Neuronal stem cell (in vitro differentiated cells): ENCODE results near the gene AFF3.
A peak's percentile ranks its signal among the peaks of the same experiment; 100 is the strongest.

ENCODE experiments used
- DNase-seq: peaks from one replicate; pipeline ENCODE4 v3.0.0-alpha.2; 2013; ENCODE audit warnings: low spot score
- H2AFZ ChIP-seq: one replicate; pipeline ENCODE4 v1.6.1; 2013; ENCODE audit warnings: mild to moderate bottlenecking, low read length, inconsistent platforms
- H2AK5ac ChIP-seq: 2 replicates; pipeline ENCODE4 v1.6.1; 2013; ENCODE audit warnings: low read depth, mild to moderate bottlenecking, inconsistent platforms, low read length, moderate library complexity, mixed read lengths
- H2BK120ac ChIP-seq: 2 replicates; pipeline ENCODE4 v1.6.1; 2013; ENCODE audit warnings: low read depth, mild to moderate bottlenecking, inconsistent platforms, low read length, moderate library complexity, mixed read lengths
- H2BK12ac ChIP-seq: one replicate; pipeline ENCODE4 v1.6.1; 2013; ENCODE audit warnings: low read length, inconsistent platforms
- H2BK15ac ChIP-seq: 2 replicates; pipeline ENCODE4 v1.6.1; 2013; ENCODE audit warnings: mild to moderate bottlenecking, low read length, inconsistent platforms, mixed read lengths
- H2BK5ac ChIP-seq: one replicate; pipeline ENCODE4 v1.6.1; 2013; ENCODE audit warnings: inconsistent platforms, mild to moderate bottlenecking, low read length, moderate library complexity
- H3K14ac ChIP-seq: one replicate; pipeline ENCODE4 v1.6.1; 2013; ENCODE audit warnings: low read length, inconsistent platforms
- H3K18ac ChIP-seq: 2 replicates; pipeline ENCODE4 v1.6.1; 2013; ENCODE audit warnings: low read length, inconsistent platforms
- H3K23ac ChIP-seq: 2 replicates; pipeline ENCODE4 v1.6.1; 2013; ENCODE audit warnings: low read depth, mild to moderate bottlenecking, mixed read lengths, low read length, inconsistent platforms; ENCODE audit not compliant: poor library complexity
- H3K27ac ChIP-seq: replicated peaks from 3 replicates; pipeline ENCODE4 v1.5.1; 2013; ENCODE audit warnings: low read length, inconsistent platforms
- H3K27me3 ChIP-seq, 3 experiments: 2 replicates each; pipeline ENCODE4 v1.6.1; 2013; ENCODE audit warnings: low read length in 3 of 3, mild to moderate bottlenecking in 2 of 3, inconsistent platforms in 1 of 3, low read depth in 1 of 3, mixed read lengths in 1 of 3, moderate library complexity in 1 of 3; ENCODE audit not compliant: control insufficient read depth in 3 of 3, insufficient read depth in 3 of 3
- H3K36me3 ChIP-seq, 2 donors: replicated peaks in 1 of 2; 2 replicates each; pipeline ENCODE4 v1.6.1; 2013; ENCODE audit warnings: low read length in 2 of 2; ENCODE audit not compliant: control insufficient read depth in 2 of 2, insufficient read depth in 2 of 2
- H3K4ac ChIP-seq: 2 replicates; pipeline ENCODE4 v1.6.1; 2013; ENCODE audit warnings: inconsistent platforms, mild to moderate bottlenecking, low read length, moderate library complexity
- H3K4me1 ChIP-seq, 2 donors: 1 replicate in 1 of 2; 2 replicates in 1 of 2; pipeline ENCODE4 v1.6.1; 2013; ENCODE audit warnings: low read length in 2 of 2, low read depth in 1 of 2; ENCODE audit not compliant: control insufficient read depth in 2 of 2, insufficient read depth in 1 of 2
- H3K4me2 ChIP-seq: one replicate; pipeline ENCODE4 v1.6.1; 2013; ENCODE audit warnings: mild to moderate bottlenecking, low read length, inconsistent platforms; ENCODE audit not compliant: insufficient read depth, poor library complexity, severe bottlenecking
- H3K4me3 ChIP-seq, 2 donors: 2 replicates each; pipeline ENCODE4 v1.5.1; 2013; ENCODE audit warnings: low read length in 2 of 2, mild to moderate bottlenecking in 2 of 2, inconsistent platforms in 1 of 2, moderate library complexity in 1 of 2
- H3K79me1 ChIP-seq: one replicate; pipeline ENCODE4 v1.6.1; 2013; ENCODE audit warnings: low read depth, mild to moderate bottlenecking, inconsistent platforms, low read length, moderate library complexity
- H3K9ac ChIP-seq: one replicate; pipeline ENCODE4 v1.6.1; 2013; ENCODE audit warnings: mild to moderate bottlenecking, low read depth, low read length, inconsistent platforms; ENCODE audit not compliant: poor library complexity
- H3K9me3 ChIP-seq, 2 donors: replicated peaks in 1 of 2; 2 replicates each; pipeline versions ENCODE3 to v1.6.1; 2013; ENCODE audit warnings: low read length in 2 of 2, mild to moderate bottlenecking in 2 of 2, inconsistent platforms in 1 of 2, low read depth in 1 of 2, mixed read lengths in 1 of 2, moderate library complexity in 1 of 2; ENCODE audit not compliant: control insufficient read depth in 2 of 2, insufficient read depth in 1 of 2
- H4K8ac ChIP-seq: one replicate; pipeline ENCODE4 v1.6.1; 2013; ENCODE audit warnings: low read depth, mild to moderate bottlenecking, inconsistent platforms, low read length, moderate library complexity
- H4K91ac ChIP-seq: one replicate; pipeline ENCODE4 v1.6.1; 2013; ENCODE audit warnings: low read length, low read depth, mild to moderate bottlenecking, inconsistent platforms; ENCODE audit not compliant: poor library complexity
- WGBS, 2 donors: extraction: QIAGEN DNeasy Blood & Tissue Kit; methylation state at CpG; one replicate each; pipeline ENCODE4 v1.1.7; 2013; ENCODE audit warnings: missing lambda C conversion rate in 2 of 2, mixed read lengths in 1 of 2; ENCODE audit not compliant: insufficient read length in 2 of 2, insufficient replicate concordance in 1 of 2; ENCODE audit errors: extremely low coverage in 2 of 2; 5-methylcytosine and 5-hydroxymethylcytosine counted together

AFF3 gene

DNA sequence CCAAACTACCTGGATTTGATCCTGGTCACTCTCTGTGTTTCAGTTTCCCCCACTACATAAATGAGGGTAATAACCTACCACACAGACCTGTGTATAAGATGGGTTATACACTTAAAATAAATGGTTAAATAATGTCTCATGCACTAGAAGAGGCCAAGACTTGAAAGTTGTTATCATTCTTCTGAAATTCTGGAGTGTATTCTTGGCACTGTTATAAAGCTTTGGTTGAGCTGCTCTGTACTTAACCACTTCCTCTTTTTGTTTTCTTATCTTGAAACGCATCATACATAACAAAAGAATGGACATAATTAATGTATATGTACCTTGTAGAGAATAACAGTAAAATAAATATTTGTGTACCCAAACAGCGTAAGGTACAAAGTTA, 281.0 kb downstream of the AFF3 start:
- Histone ChIP-seq H3K36me3 (no peaks in the 10 kb centered on the region), H2BK15ac (no peak overlapping the region), H3K4me3 (no peak overlapping the region), H3K14ac (no peak overlapping the region), H2AFZ (no peak overlapping the region), H3K27me3 (no peaks in the 10 kb centered on the region), H3K18ac (no peak overlapping the region), H3K4ac (no peak overlapping the region), H4K91ac (no peak overlapping the region), H2BK120ac (no peak overlapping the region), H2BK5ac (no peak overlapping the region), H3K79me1 (no peaks in the 10 kb centered on the region), H4K8ac (no peak overlapping the region), H3K9me3 (peaks cover 0 to 2% of the 10 kb centered on the region in 2 donors), H3K9ac (no peak overlapping the region), H2BK12ac (no peak overlapping the region), H3K4me1 (no peaks in the 10 kb centered on the region), H3K23ac (no peak overlapping the region), H3K27ac (no peak overlapping the region), H2AK5ac (no peak overlapping the region), H3K4me2 (no peak overlapping the region)
- no CpG with 5 or more reads among the region's 2 CpGs for WGBS, 2 donors
- no peak for DNase-seq

DNA sequence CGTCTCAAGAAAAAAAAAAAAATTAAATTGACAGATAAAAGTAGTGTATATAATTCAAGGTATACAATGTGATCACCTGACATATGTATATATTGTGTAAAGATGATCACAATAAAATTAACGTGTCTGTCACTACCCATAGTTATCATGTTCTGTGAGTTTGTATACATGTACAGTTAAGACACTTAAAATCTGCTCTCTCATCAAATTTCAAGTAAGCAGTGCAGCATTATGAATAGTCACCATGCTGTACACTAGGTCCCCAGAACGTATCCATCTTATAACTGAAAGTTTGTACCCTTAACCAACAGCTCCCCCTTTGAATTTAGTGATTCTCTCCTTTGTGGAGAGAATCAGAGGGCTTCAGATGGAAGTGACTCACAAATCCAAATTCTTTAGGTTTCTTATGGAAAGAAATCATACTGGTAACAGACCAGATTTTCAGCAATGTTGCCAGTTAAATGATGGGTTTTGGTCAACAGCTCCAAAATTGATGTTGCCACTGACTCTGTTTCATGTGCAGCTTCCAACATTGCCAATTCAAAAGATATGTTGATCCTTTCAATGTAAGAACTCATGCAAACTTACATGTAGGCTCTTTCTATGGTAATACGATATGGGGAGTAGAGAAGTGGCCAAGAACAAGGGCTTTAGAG, 281.5 kb downstream of the AFF3 start:
- no peak overlapping the region for H3K9ac ChIP-seq
- no peak overlapping the region for H3K4ac ChIP-seq
- H3K4me1 ChIP-seq: no peaks in the 10 kb centered on the region
- no peaks in the 10 kb centered on the region for H3K36me3 ChIP-seq
- WGBS, 2 donors: no CpG with 5 or more reads among the region's 4 CpGs
- no peak overlapping the region for H3K4me2 ChIP-seq
- H2BK120ac ChIP-seq: no peak overlapping the region
- no peak overlapping the region for H2AK5ac ChIP-seq
- no peak overlapping the region for H2BK15ac ChIP-seq
- H2AFZ ChIP-seq: no peak overlapping the region
- H3K9me3 ChIP-seq: no peaks in the 10 kb centered on the region
- no peak overlapping the region for H3K27ac ChIP-seq
- no peak overlapping the region for H3K14ac ChIP-seq
- H3K23ac ChIP-seq: no peak overlapping the region
- no peak overlapping the region for H4K8ac ChIP-seq
- no peak overlapping the region for H2BK5ac ChIP-seq
- H3K18ac ChIP-seq: no peak overlapping the region
- H3K79me1 ChIP-seq: no peaks in the 10 kb centered on the region
- no peak overlapping the region for H4K91ac ChIP-seq
- H3K4me3 ChIP-seq: no peak overlapping the region
- H2BK12ac ChIP-seq: no peak overlapping the region
- no peaks in the 10 kb centered on the region for H3K27me3 ChIP-seq
- no peak for DNase-seq

DNA sequence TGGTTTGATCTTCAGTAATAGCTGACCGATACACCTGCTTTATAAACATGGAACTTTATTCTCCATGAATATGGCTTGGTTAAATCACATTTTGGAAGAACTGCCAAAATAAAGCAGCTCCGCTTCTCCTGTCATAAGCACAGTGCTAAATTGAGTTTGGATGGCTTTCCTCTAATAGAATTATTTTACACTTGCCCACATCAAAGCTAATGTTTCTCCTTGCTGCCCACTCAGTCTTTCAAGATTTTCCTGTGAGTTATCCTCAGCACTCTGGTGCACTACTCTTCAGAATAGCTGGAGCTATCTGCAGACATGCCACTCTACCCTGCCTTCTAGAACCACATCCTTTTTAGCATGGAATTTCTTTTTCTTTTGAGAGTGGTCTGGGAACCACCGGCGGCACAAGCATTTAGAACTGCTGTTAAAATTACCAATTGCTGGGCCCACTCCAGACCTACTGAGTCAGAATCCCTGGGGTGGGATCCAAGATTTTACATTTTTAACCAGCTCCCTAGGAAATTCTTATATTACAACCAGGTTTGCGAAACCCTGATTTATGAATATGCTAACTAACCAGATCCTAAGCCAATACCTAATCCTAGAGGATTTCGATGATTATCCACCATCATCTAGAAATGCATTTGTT, 283.3 kb downstream of the AFF3 start:
- H2BK12ac ChIP-seq: no peak overlapping the region
- H2BK5ac ChIP-seq: no peak overlapping the region
- H3K36me3 ChIP-seq: no peaks in the 10 kb centered on the region
- no peaks in the 10 kb centered on the region for H3K4me1 ChIP-seq
- no peak overlapping the region for H3K4me3 ChIP-seq
- H3K27ac ChIP-seq: no peak overlapping the region
- H3K4me2 ChIP-seq: no peak overlapping the region
- H2AFZ ChIP-seq: no peak overlapping the region
- no peaks in the 10 kb centered on the region for H3K27me3 ChIP-seq
- H3K14ac ChIP-seq: no peak overlapping the region
- WGBS, 2 donors: no CpG with 5 or more reads among the region's 6 CpGs
- no peak overlapping the region for H4K91ac ChIP-seq
- H3K18ac ChIP-seq: no peak overlapping the region
- no peaks in the 10 kb centered on the region for H3K79me1 ChIP-seq
- DNase-seq: no peak
- no peak overlapping the region for H3K23ac ChIP-seq
- H3K4ac ChIP-seq: no peak overlapping the region
- H4K8ac ChIP-seq: no peak overlapping the region
- H2BK15ac ChIP-seq: no peak overlapping the region
- H3K9me3 ChIP-seq: no peaks in the 10 kb centered on the region
- H2BK120ac ChIP-seq: no peak overlapping the region
- H2AK5ac ChIP-seq: no peak overlapping the region
- no peak overlapping the region for H3K9ac ChIP-seq

DNA sequence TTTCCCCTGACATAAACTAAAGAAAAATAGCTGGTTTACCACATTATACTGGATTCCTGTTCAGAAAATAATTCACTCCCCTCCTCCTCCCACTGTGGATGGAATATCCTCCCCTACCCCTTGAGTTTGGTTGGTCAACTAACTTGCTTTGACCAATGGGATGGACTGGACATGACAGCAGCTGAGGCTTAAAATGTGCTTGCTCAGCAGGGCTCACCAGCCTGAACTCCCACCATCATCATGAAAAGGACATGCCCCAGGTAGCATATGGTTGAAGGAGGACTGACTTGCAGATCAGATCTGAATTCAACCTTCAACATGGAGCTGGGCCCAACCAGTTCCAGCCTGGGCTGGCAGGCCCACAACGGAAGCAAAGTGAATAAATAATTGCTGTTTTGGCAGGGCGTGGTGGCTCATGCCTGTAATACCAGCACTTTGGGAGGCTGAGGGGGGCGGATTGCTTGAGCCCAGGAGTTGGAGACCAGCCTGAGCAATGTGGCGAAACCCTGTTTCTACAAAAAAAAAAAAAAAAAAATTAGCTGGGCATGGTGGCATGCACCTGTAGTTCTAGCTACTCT, 284.4 kb downstream of the AFF3 start:
- Histone ChIP-seq H3K79me1 (no peaks in the 10 kb centered on the region), H3K4me3 (peak overlapping the region in 1 of 2 donors; percentile 11), H2BK120ac (no peak overlapping the region), H3K9ac (no peak overlapping the region), H3K27ac (no peak overlapping the region), H2BK15ac (no peak overlapping the region), H2AFZ (no peak overlapping the region), H3K4me1 (no peaks in the 10 kb centered on the region), H3K14ac (no peak overlapping the region), H3K4me2 (no peak overlapping the region), H3K9me3 (no peaks in the 10 kb centered on the region), H4K8ac (no peak overlapping the region), H2AK5ac (no peak overlapping the region), H4K91ac (no peak overlapping the region), H2BK12ac (no peak overlapping the region), H2BK5ac (no peak overlapping the region), H3K4ac (no peak overlapping the region), H3K18ac (no peak overlapping the region), H3K27me3 (no peaks in the 10 kb centered on the region), H3K23ac (no peak overlapping the region), H3K36me3 (no peaks in the 10 kb centered on the region)
- WGBS, 2 donors: no CpG with 5 or more reads among the region's 4 CpGs
- no peak for DNase-seq
